Left hindlimb (tissue), 1 donor: ENCODE measurements around the gene RGS9.

ENCODE experiments used
- DNase-seq: peaks from one replicate; pipeline ENCODE4 v3.0.0-alpha.2; 2018

Gene RGS9

DNA sequence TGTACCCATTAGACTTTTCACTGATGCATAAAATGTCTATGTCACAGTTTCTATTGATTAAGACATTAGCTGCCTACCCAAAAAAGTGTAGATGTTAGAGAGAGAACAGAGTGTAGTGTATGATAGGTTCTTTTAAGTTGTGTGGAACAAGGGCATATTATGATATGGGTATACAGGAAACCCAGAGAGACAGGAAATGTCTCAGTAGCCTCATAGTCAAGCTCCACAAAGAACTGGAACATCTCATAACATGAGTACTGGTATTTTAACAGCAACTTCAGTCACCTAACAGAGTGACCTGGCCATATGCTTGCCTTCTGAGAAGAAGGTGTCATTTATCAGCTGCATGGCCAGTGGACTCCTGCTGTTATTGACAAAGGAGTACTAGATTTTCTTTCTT, 128.1 kb downstream of the RGS9 start:
- DNase-seq = no peak

DNA sequence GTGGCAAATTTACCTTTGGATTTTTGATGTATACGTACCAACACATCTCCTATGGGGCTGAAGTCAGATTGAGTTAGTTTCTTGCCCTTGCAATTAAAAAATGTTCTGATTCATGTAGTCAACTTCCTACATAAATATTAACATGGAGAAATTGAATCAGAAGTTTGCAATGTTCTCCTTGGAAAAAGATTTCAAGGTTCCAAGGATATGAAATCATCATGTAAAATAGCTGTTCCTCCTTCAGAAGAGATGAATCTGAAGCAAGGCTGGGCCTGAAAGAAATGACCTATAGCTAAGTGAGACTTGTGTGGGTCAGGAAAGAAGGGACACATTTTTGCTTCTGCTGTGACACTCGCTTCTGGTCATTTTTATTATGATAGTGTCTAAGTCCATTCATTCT, 131.7 kb downstream of the RGS9 start:
- no peak for DNase-seq

DNA sequence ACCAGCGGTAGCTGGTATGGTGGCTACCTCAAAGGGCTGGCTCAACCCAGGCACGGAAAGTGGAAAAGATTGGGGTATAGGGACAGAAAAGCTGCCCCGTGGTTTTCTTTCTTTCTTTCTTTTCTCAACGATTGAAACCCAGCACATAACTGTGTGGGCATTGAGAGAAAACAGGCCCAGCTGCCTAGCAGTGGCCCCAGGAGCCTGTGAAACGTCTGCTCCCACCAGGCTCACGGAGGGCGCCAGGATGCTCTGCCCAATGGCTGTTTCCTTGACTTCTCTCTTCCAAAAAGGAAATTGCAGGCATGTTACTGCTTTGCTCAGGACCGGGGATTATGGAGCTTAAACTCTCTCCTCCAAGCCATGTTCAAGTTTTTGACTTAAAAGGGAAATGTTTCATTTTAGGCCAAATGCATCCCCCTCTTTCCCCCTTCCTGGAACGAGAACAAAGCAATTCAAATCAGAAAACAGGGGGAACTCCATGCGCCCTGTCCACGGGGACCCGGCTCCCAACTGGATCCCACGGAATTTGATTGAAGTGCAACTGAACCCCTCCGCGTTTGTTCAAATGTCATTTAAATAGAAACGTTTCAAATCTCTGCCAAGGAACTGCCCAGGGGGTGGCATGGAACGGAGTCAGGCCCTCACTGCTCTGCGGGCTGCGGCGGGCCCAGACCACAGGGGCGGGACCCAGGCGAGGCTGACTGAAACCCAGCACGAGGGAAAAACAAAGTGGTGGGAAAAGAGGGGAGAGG, 133.5 kb downstream of the RGS9 start:
- peak; percentile 68 for DNase-seq

DNA sequence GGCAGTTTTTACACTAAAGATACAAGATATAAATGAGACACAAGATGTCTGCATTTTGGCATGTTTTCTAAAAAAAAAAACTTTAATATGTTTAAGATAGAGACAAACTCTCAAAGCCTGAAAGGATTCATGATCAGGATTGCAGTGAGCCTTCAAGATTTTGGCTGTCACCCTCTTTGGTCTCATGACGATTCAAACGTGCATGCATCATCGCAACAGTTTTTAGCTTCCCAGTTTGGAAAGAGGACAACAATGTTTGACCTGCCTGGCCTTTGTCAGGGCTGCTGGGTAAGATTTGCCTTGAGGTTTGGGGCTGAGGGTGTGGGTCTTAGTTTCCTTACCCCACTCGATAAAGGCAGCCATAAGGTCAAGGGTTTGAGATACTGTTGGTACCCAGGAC, 134.1 kb downstream of the RGS9 start:
- no peak for DNase-seq
